ENCODE results near the gene SLC38A2.
A peak's percentile ranks its signal among the peaks of the same experiment; 100 is the strongest.
"Not testable (repeated sequence)": the region's sequence is repeated elsewhere in the genome, so short reads cannot be mapped to it uniquely, and the experiment has no call there.

The SLC38A2 gene

GRCh38 chr12:46372544-46373300, at the start of gene SLC38A2:
Gene SLC38A2, minus strand, starts transcription at chr12:46372773. Its CDS starts 1,480 bp downstream, at chr12:46371293.
- DNase-seq (ENCODE audit: low spot score) = peak; percentile 98

GRCh38 chr12:46419675-46420074, 47.1 kb upstream of the SLC38A2 start:
- DNase-seq (ENCODE audit: low spot score) = no peak

- no peak for DNase-seq (ENCODE audit: low spot score)
These were observed 43.0 kb upstream of the SLC38A2 start for GRCh38 chr12:46415552-46415951.

- DNase-seq (ENCODE audit: low spot score) = no peak
These were observed 42.2 kb upstream of the SLC38A2 start for GRCh38 chr12:46414591-46415268.

GRCh38 chr12:46413368-46413767, 40.8 kb upstream of the SLC38A2 start:
- DNase-seq (ENCODE audit: low spot score) = no peak

GRCh38 chr12:46412857-46413256, 40.3 kb upstream of the SLC38A2 start:
- DNase-seq (ENCODE audit: low spot score) = no peak

GRCh38 chr12:46410495-46410894, 37.9 kb upstream of the SLC38A2 start:
- no peak for DNase-seq (ENCODE audit: low spot score)

- DNase-seq (ENCODE audit: low spot score) = no peak
These were observed 37.4 kb upstream of the SLC38A2 start for GRCh38 chr12:46409974-46410373.

- DNase-seq (ENCODE audit: low spot score) = no peak
These were observed 36.8 kb upstream of the SLC38A2 start for GRCh38 chr12:46409342-46409741.

- DNase-seq (ENCODE audit: low spot score) = no peak
These were observed 35.9 kb upstream of the SLC38A2 start for GRCh38 chr12:46408441-46408840.

- no peak for DNase-seq (ENCODE audit: low spot score)
These were observed 34.8 kb upstream of the SLC38A2 start for GRCh38 chr12:46407361-46407760.

- no peak for DNase-seq (ENCODE audit: low spot score)
These were observed 33.9 kb upstream of the SLC38A2 start for GRCh38 chr12:46406352-46407027.

GRCh38 chr12:46404733-46405132, 32.2 kb upstream of the SLC38A2 start:
- DNase-seq (ENCODE audit: low spot score) = no peak

- no peak for DNase-seq (ENCODE audit: low spot score)
These were observed 31.7 kb upstream of the SLC38A2 start for GRCh38 chr12:46404225-46404631.

GRCh38 chr12:46403719-46404070, 31.1 kb upstream of the SLC38A2 start:
- no peak for DNase-seq (ENCODE audit: low spot score)

- DNase-seq (ENCODE audit: low spot score) = no peak
These were observed 30.6 kb upstream of the SLC38A2 start for GRCh38 chr12:46402941-46403718.

- DNase-seq (ENCODE audit: low spot score) = no peak
These were observed 29.9 kb upstream of the SLC38A2 start for GRCh38 chr12:46402451-46402850.

- DNase-seq (ENCODE audit: low spot score) = no peak
These were observed 29.1 kb upstream of the SLC38A2 start for GRCh38 chr12:46401662-46402061.

- no peak for DNase-seq (ENCODE audit: low spot score)
These were observed 27.8 kb upstream of the SLC38A2 start for GRCh38 chr12:46400406-46400805.

- not testable (repeated sequence) for DNase-seq (ENCODE audit: low spot score)
These were observed 27.1 kb upstream of the SLC38A2 start for GRCh38 chr12:46399461-46400248.

GRCh38 chr12:46396826-46397225, 24.3 kb upstream of the SLC38A2 start:
- DNase-seq (ENCODE audit: low spot score) = no peak
